Keratinocyte (primary cell): Measurements from ENCODE around the gene STK32B.

Experiments used
- EZH2 ChIP-seq: IDR thresholded peaks from one replicate; pipeline ENCODE4 v1.6.1; 2012; ENCODE audit warnings: inconsistent platforms, mild to moderate bottlenecking, low read length, moderate library complexity
- TF ChIP-seq, protein P1 (sequence below), 3 experiments: IDR thresholded peaks in 1 of 3; conservative IDR thresholded peaks in 1 of 3; optimal IDR thresholded peaks in 1 of 3; 2 replicates in 2 of 3; 3 replicates in 1 of 3; pipeline versions ENCODE3 to v1.5.1; 2011; ENCODE audit warnings: low read length in 3 of 3, mild to moderate bottlenecking in 3 of 3, moderate library complexity in 2 of 3, control low read depth in 1 of 3, inconsistent platforms in 1 of 3; ENCODE audit not compliant: insufficient read depth in 2 of 3; ENCODE audit errors: extremely low read depth in 1 of 3

DNA sequence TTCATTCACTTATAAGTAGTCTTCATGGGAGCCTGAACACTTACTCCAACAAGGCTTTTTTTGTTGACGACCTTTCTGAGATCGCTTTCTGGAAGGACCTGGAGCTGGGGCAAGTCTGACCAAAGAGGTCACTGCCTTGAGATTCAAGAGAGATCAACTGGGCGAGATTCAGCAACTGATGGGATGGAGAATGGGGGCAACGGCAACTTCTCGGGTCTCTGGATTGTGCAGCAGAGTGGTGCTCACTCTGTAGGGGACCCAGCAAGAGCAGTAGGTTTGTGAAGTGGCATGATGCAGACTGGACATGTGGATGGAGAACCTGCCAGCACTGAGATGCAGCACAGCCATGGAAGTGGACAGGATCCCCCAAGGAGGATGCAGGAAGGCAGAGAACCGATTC is 369.0 kb downstream of the STK32B start:
- TF ChIP-seq, protein P1, sequence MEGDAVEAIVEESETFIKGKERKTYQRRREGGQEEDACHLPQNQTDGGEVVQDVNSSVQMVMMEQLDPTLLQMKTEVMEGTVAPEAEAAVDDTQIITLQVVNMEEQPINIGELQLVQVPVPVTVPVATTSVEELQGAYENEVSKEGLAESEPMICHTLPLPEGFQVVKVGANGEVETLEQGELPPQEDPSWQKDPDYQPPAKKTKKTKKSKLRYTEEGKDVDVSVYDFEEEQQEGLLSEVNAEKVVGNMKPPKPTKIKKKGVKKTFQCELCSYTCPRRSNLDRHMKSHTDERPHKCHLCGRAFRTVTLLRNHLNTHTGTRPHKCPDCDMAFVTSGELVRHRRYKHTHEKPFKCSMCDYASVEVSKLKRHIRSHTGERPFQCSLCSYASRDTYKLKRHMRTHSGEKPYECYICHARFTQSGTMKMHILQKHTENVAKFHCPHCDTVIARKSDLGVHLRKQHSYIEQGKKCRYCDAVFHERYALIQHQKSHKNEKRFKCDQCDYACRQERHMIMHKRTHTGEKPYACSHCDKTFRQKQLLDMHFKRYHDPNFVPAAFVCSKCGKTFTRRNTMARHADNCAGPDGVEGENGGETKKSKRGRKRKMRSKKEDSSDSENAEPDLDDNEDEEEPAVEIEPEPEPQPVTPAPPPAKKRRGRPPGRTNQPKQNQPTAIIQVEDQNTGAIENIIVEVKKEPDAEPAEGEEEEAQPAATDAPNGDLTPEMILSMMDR (optimal IDR thresholded peaks at IDR 0.05 in 1 of 3, IDR thresholded peaks at IDR 0.05 in 1 of 3, conservative IDR thresholded peaks at IDR 0.05 in 1 of 3; ENCODE audit: extremely low read depth in 1 of 3, insufficient read depth in 2 of 3, low read length in 3 of 3), result no peak
- TF ChIP-seq EZH2, result no peak
